Measurements from ENCODE around the gene PARD3B. TPM values are rescaled to one million over a fixed set of nuclear protein-coding genes. Genes with fewer than 3 reads are reported as not detected.

PARD3B gene
- total and polyA plus RNA-seq, 10 of the 15 experiments (the other 5 are each of a cell fraction or from before 2014, with no cell fraction given): 0.01 to 0.54 (median 0.07) TPM; not detected in 7

DNA sequence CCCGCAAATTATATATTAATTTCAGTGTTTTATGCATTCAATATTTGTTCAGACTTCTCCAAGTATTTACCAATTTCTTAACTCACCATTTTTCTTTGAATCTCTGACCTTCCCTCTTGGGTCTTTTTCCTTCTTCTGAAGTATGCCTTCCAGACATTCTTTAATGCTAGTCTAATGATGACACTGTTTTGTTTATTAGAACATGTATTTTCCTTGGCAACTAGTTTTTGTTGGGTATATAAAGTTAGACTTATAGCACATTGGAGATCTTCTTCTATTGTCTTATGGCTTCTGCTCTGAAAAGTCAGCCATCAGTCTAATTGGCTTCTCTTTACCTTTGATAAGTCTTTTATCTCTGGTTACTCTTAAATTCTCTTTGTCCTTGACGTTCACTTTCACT, 713.8 kb downstream of the PARD3B start:
- Histone ChIP-seq H4K20me1 (ENCODE audit: control insufficient read depth, insufficient read depth) (no peaks in the 10 kb centered on the region), H3K27ac (ENCODE audit: control insufficient read depth, insufficient read depth) (no peak overlapping the region), H2AFZ (ENCODE audit: control insufficient read depth, low read depth, low read length) (no peak overlapping the region), H3K27me3 (replicated peaks in 1 of 2; ENCODE audit: control insufficient read depth in 2 of 2, insufficient read depth in 2 of 2, low read length in 1 of 2) (no peaks in the 10 kb centered on the region), H3K36me3 (ENCODE audit: control insufficient read depth in 2 of 2, insufficient read depth in 2 of 2, low read length in 1 of 2) (no peaks in the 10 kb centered on the region), H3K9ac (ENCODE audit: control insufficient read depth, insufficient read depth, low read length) (no peak overlapping the region), H3K9me3 (replicated peaks; ENCODE audit: control insufficient read depth, insufficient read depth, low read length) (no peaks in the 10 kb centered on the region), H3K4me1 (ENCODE audit: control insufficient read depth, insufficient read depth, low read length) (no peaks in the 10 kb centered on the region), H3K4me3 (no peak overlapping the region), H3K4me2 (ENCODE audit: control insufficient read depth, insufficient read depth) (no peak overlapping the region), H3K79me2 (ENCODE audit: control insufficient read depth, insufficient read depth, low read length) (no peaks in the 10 kb centered on the region)
- CTCF ChIA-PET: no interaction called here
- in situ Hi-C loops (cut with MboI) (no loop called here), intact Hi-C loops (cut with micrococcal nuclease; ENCODE audit: unreplicated experiment) (no loop called here)
- POLR2A ChIA-PET: no interaction called here
- SMC1A ChIA-PET (ENCODE audit: uncharacterized antibody, unreplicated experiment): no interaction called here
- ATAC-seq (no peak), FAIRE-seq (no peak), DNase-seq (ENCODE audit: low read depth, low spot score) (no peak)
- BruUV-seq (replicated peaks): no TSS peak
- RAD21 ChIA-PET (ENCODE audit: unreplicated experiment): no interaction called here
- TF ChIP-seq LARP7 (IDR thresholded peaks at IDR 0.05) (no peak), WRNIP1 (IDR thresholded peaks at IDR 0.05; ENCODE audit: borderline replicate concordance, low read depth, low read length) (no peak), FOS (IDR thresholded peaks at IDR 0.05; ENCODE audit: borderline replicate concordance, extremely low read depth, insufficient read length) (no peak), NR2C1 (IDR thresholded peaks at IDR 0.05) (no peak), YBX1 (IDR thresholded peaks at IDR 0.05) (no peak), HDAC6 (IDR thresholded peaks at IDR 0.05; ENCODE audit: unreplicated experiment) (no peak), CBX5 (IDR thresholded peaks at IDR 0.05; ENCODE audit: low read depth) (no peak), HSF1 (IDR thresholded peaks at IDR 0.05; ENCODE audit: low read depth, low read length) (no peak), PAX8 (IDR thresholded peaks at IDR 0.05) (no peak), JUND (IDR thresholded peaks at IDR 0.05; ENCODE audit: low read depth, low read length) (no peak)
- 38% methylated on average over 2 of the region's 2 CpGs for WGBS (ENCODE audit: insufficient coverage, insufficient replicate concordance, low lambda C conversion rate, missing lambda C conversion rate)
